HepG2 (cell line): Measurements from ENCODE around the gene CDC20B. TPM values are rescaled to one million over a fixed set of nuclear protein-coding genes. Genes with fewer than 3 reads are reported as not detected.
"Not testable (repeated sequence)": the region's sequence is repeated elsewhere in the genome, so short reads cannot be mapped to it uniquely, and the experiment has no call there.

ENCODE experiments used
- ATAC-seq: fragments of 200-7000 bp; cut with Tn5 transposase; 3 replicates; pipeline ENCODE4 v1.9.1; 2020; ENCODE audit warnings: mild to moderate bottlenecking, moderate library complexity
- BruUV-seq: library from RNA; stranded (reverse); fragments of 400-500 nt; replicated peaks from 2 replicates; lab custom pipeline; 2021; lab: Mats Ljungman, UMichigan
- CTCF ChIA-PET: fragments of 300-600 bp; formaldehyde crosslinking; extraction: SDS; loops from one replicate; lab custom pipeline; 2021; ENCODE audit warnings: low total read pairs, inconsistent platforms, low intra/inter-chr PET ratio; lab: Yijun Ruan, JAX
- POLR2A ChIA-PET: fragments of 350-600 bp; sonication (Branson Sonifier 250); formaldehyde crosslinking; loops from one replicate; lab custom pipeline; 2020; ENCODE audit warnings: antibody characterized with exemption, inconsistent platforms; lab: Yijun Ruan, JAX
- DNase-seq: peaks from one replicate; pipeline ENCODE4 v3.0.0-alpha.2; 2015; ENCODE audit warnings: low spot score
- FAIRE-seq: peaks from 3 replicates; lab custom pipeline; 2011; peaks lifted over from hg19 to GRCh38; lab: Jason Lieb, UNC
- H2AFZ ChIP-seq: one replicate; pipeline ENCODE4 v1.6.1; 2011; ENCODE audit warnings: low read length, inconsistent platforms
- H3K27ac ChIP-seq: fragments of 300-600 bp; 3 replicates; pipeline ENCODE4 v1.8.0; 2011; ENCODE audit warnings: mixed run types, mild to moderate bottlenecking, mixed read lengths, low read length, inconsistent platforms; ENCODE audit not compliant: insufficient read depth; ENCODE audit errors: extremely low read length
- H3K27me3 ChIP-seq, 2 experiments: fragments of 200-600 bp in 1 of 2; 2 replicates in 1 of 2; 3 replicates in 1 of 2; pipeline versions ENCODE4 v1.6.0 to v1.8.0; 2011; ENCODE audit warnings: low read length in 2 of 2, mild to moderate bottlenecking in 2 of 2, moderate library complexity in 2 of 2, inconsistent platforms in 1 of 2; ENCODE audit not compliant: insufficient read depth in 2 of 2, control insufficient read depth in 1 of 2
- H3K36me3 ChIP-seq, 2 experiments: fragments of 200-600 bp in 1 of 2; replicated peaks in 1 of 2; 2 replicates in 1 of 2; 3 replicates in 1 of 2; pipeline versions ENCODE4 v1.5.1 to v1.8.0; 2011; ENCODE audit warnings: low read length in 2 of 2, inconsistent platforms in 1 of 2; ENCODE audit not compliant: insufficient read depth in 2 of 2, control insufficient read depth in 1 of 2
- H3K4me1 ChIP-seq: 2 replicates; pipeline ENCODE4 v1.5.1; 2012; ENCODE audit warnings: low read length, inconsistent platforms; ENCODE audit not compliant: insufficient read depth
- H3K4me2 ChIP-seq: 2 replicates; pipeline ENCODE4 v1.6.0; 2011; ENCODE audit warnings: low read depth, low read length, inconsistent platforms
- H3K4me3 ChIP-seq, 3 experiments: fragments of 200-600 bp in 1 of 3; sonication (generic), shearing (Covaris generic) in 1 of 3; replicated peaks in 1 of 3; 2 replicates each; pipeline ENCODE4 v1.5.1; 2011 to 2016; ENCODE audit warnings: low read length in 3 of 3, inconsistent platforms in 2 of 3, low read depth in 2 of 3, mild to moderate bottlenecking in 2 of 3, control low read depth in 1 of 3, mixed read lengths in 1 of 3; ENCODE audit not compliant: insufficient read depth in 1 of 3
- H3K79me2 ChIP-seq: one replicate; pipeline ENCODE4 v1.6.1; 2011; ENCODE audit warnings: low read length, inconsistent platforms; ENCODE audit not compliant: insufficient read depth
- H3K9ac ChIP-seq: 2 replicates; pipeline ENCODE4 v1.6.0; 2011; ENCODE audit warnings: mild to moderate bottlenecking, low read depth, low read length, inconsistent platforms; ENCODE audit not compliant: insufficient read depth
- H3K9me3 ChIP-seq: 2 replicates; pipeline ENCODE4 v1.5.1; 2012; ENCODE audit warnings: mild to moderate bottlenecking, low read length
- H4K20me1 ChIP-seq: 2 replicates; pipeline ENCODE4 v1.6.0; 2011; ENCODE audit warnings: inconsistent platforms, mild to moderate bottlenecking, low read length, moderate library complexity; ENCODE audit not compliant: insufficient read depth
- EED ChIP-seq: sonication (generic); formaldehyde crosslinking; IDR thresholded peaks from 2 replicates; pipeline ENCODE4 v1.5.0; 2020; ENCODE audit warnings: mild to moderate bottlenecking, missing genetic modification reagents
- ELF1 ChIP-seq: sonication (generic); formaldehyde crosslinking; IDR thresholded peaks from 2 replicates; pipeline ENCODE4 v1.4.0; 2020; ENCODE audit warnings: missing genetic modification reagents
- FLYWCH1 ChIP-seq: sonication (generic); formaldehyde crosslinking; IDR thresholded peaks from 2 replicates; pipeline ENCODE4 v1.8.1; 2023; ENCODE audit warnings: mild to moderate bottlenecking, missing genetic modification reagents
- FOXK2 ChIP-seq: fragments of 450-650 bp; IDR thresholded peaks from 2 replicates; pipeline ENCODE4 v1.6.1; 2016
- KDM2A ChIP-seq: sonication (generic); formaldehyde crosslinking; IDR thresholded peaks from 2 replicates; pipeline ENCODE4 v1.4.0; 2020; ENCODE audit warnings: low read depth, missing genetic modification reagents, borderline replicate concordance
- KLF11 ChIP-seq: IDR thresholded peaks from 2 replicates; pipeline ENCODE4 v1.6.1; 2016; ENCODE audit warnings: missing compliant biosample characterization
- MIER2 ChIP-seq: IDR thresholded peaks from 2 replicates; pipeline ENCODE4 v1.6.1; 2016; ENCODE audit warnings: missing biosample characterization, missing genetic modification reagents
- NFKB2 ChIP-seq: sonication (generic); formaldehyde crosslinking; IDR thresholded peaks from 2 replicates; pipeline ENCODE4 v1.4.0; 2020; ENCODE audit warnings: missing genetic modification reagents, borderline replicate concordance
- PHF5A ChIP-seq: IDR thresholded peaks from one replicate; pipeline ENCODE4 v1.6.1; 2018; ENCODE audit warnings: low read depth, missing genetic modification reagents; ENCODE audit not compliant: unreplicated experiment
- RFXAP ChIP-seq: sonication (generic); formaldehyde crosslinking; IDR thresholded peaks from 2 replicates; pipeline ENCODE4 v1.4.0; 2020; ENCODE audit warnings: missing genetic modification reagents, borderline replicate concordance
- SIN3B ChIP-seq: fragments of 150-350 bp; IDR thresholded peaks from 2 replicates; pipeline ENCODE4 v1.6.1; 2014; ENCODE audit warnings: low read length
- TEF ChIP-seq: sonication (generic); formaldehyde crosslinking; IDR thresholded peaks from 2 replicates; pipeline ENCODE4 v1.5.0; 2020; ENCODE audit warnings: missing genetic modification reagents
- ZNF264 ChIP-seq: sonication (generic); formaldehyde crosslinking; IDR thresholded peaks from 2 replicates; pipeline ENCODE4 v1.4.0; 2020; ENCODE audit warnings: missing genetic modification reagents
- ZNF326 ChIP-seq: sonication (generic); formaldehyde crosslinking; IDR thresholded peaks from 2 replicates; pipeline ENCODE4 v1.4.0; 2020; ENCODE audit warnings: missing genetic modification reagents, borderline replicate concordance
- ZNF776 ChIP-seq: sonication (generic); formaldehyde crosslinking; IDR thresholded peaks from 2 replicates; pipeline ENCODE4 v1.4.0; 2020; ENCODE audit warnings: mild to moderate bottlenecking, missing genetic modification reagents
- ZNF777 ChIP-seq: sonication (generic); formaldehyde crosslinking; IDR thresholded peaks from 2 replicates; pipeline ENCODE4 v1.4.0; 2020; ENCODE audit warnings: missing genetic modification reagents
- WGBS: methylation state at CpG from one replicate; pipeline ENCODE4 v1.1.6; 2017; ENCODE audit warnings: low lambda C conversion rate; 5-methylcytosine and 5-hydroxymethylcytosine counted together
- in situ Hi-C: cut with HindIII; loops from 2 replicates; pipeline ENCODE4 v1.10.0; 2017; ENCODE audit warnings: low pct_unique_long_range_greater_than_20kb; ENCODE audit not compliant: extremely low pct_ligation_motif_present
- intact Hi-C: fragments of 100-400 bp; cut with micrococcal nuclease; formaldehyde crosslinking; loops from one replicate; pipeline ENCODE4 v1.10.0; 2022; ENCODE audit not compliant: unreplicated experiment
- polyA plus RNA-seq, 8 experiments: library from polyadenylated mRNA; depleted of rRNA in 3 of 8; stranded (reverse) in 7 of 8; unstranded in 1 of 8; fragments of >200 nt; fragmentation: Illumina TruSeq in 4 of 8; extraction: Trizol in 4 of 8; gene quantifications; 2 replicates each; pipeline versions ENCODE4 v1.2.1 to v1.2.3, GENCODE V29; 2011 to 2016; ENCODE audit warnings: low read depth in 4 of 8, missing spikeins in 1 of 8, mixed read lengths in 1 of 8; ENCODE audit not compliant: insufficient read depth in 1 of 8
- total RNA-seq, 5 experiments: library from RNA; depleted of rRNA; stranded (reverse); fragments of >200 nt; fragmentation: Illumina TruSeq; extraction: Trizol; gene quantifications; 2 replicates each; pipeline ENCODE4 v1.2.3, GENCODE V29; 2016; ENCODE audit warnings: low read depth in 1 of 5

Gene CDC20B
- total and polyA plus RNA-seq, 2 of the 13 experiments (the other 11 are each of a cell fraction or from before 2014, with no cell fraction given) = not detected

- BruUV-seq = no TSS peak
- no peak within 1 kb of the TSS for H3K4me3 ChIP-seq
- H3K27ac ChIP-seq = no peak within 1 kb of the TSS
- DNase-seq = no peak
- POLR2A ChIA-PET = no interaction called here
- H3K27me3 ChIP-seq = no peaks in the 10 kb centered on the region
- intact Hi-C loops (no loop called here), in situ Hi-C loops (no loop called here)
- no peak within 1 kb of the TSS for H3K9ac ChIP-seq
- H3K79me2 ChIP-seq = no peaks in the 10 kb centered on the region
- H3K9me3 ChIP-seq = no peaks in the 10 kb centered on the region
- H3K4me2 ChIP-seq = no peak within 1 kb of the TSS
- H3K36me3 ChIP-seq = no peaks in the 10 kb centered on the region
- ATAC-seq = no peak
- H2AFZ ChIP-seq = no peak within 1 kb of the TSS
- no peaks in the 10 kb centered on the region for H3K4me1 ChIP-seq
- WGBS = 0% methylated on average over 3 of the region's 3 CpGs
- CTCF ChIA-PET = no interaction called here
- no peaks in the 10 kb centered on the region for H4K20me1 ChIP-seq
- no peak for FAIRE-seq
- no peak for TF ChIP-seq PHF5A
- TF ChIP-seq ZNF264 = no peak
Observed at GRCh38 chr5:55102348-55102747, 70.6 kb downstream of the CDC20B start, which contains the start of gene GZMA. TSS of gene GZMA (plus strand) at chr5:55102646. CDS start at chr5:55102683, 37 bp downstream.

DNA sequence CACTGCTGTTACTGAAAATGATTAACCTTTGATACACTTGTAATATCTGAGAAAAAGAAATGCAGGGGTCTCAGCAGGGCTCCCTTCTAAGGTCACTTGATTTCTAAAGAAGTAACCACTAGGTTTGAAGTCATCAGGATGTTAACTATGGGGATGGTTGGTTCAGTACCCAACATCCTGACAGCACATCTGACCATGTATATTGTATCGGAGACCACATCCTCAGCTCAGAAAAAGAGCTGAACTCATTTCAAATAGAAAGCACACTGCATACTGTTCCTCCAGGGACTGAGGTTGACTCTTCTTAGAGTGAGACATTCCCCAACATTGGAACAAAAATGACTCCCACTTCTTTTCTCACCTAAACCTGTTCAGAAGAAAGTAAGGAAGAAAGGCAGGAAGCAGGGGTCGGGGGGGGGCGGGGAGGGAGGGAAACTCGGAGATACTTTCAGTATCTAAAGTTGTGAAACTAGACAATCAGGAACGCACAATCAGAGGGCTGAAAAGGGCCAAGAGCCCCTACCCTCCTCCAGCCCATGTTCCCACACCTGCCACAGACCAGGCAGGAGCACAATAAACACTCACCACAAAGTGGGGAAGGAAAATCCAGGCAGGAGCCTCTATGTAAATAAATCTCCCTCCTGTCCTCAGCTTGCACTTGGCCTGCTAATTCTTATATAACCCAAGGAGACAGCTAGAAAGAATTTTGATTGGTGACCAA lies 71.3 kb downstream of the CDC20B start:
- no peak for DNase-seq
- ChIA-PET POLR2A (no interaction called here), CTCF (no interaction called here)
- Histone ChIP-seq H3K9me3 (no peaks in the 10 kb centered on the region), H3K4me3 (no peak overlapping the region), H4K20me1 (no peaks in the 10 kb centered on the region), H3K27me3 (no peaks in the 10 kb centered on the region), H2AFZ (no peak overlapping the region), H3K79me2 (no peaks in the 10 kb centered on the region), H3K4me1 (no peaks in the 10 kb centered on the region), H3K4me2 (no peak overlapping the region), H3K36me3 (no peaks in the 10 kb centered on the region), H3K27ac (no peak overlapping the region), H3K9ac (no peak overlapping the region)
- no peak for FAIRE-seq
- BruUV-seq = no TSS peak
- 31% methylated on average over 5 of the region's 5 CpGs for WGBS
- intact Hi-C loops (no loop called here), in situ Hi-C loops (no loop called here)
- TF ChIP-seq EED (no peak), MIER2 (no peak), ZNF776 (CRISPR knock-in tag) (no peak), ZNF777 (CRISPR knock-in tag) (no peak), ELF1 (CRISPR knock-in tag) (no peak), NFKB2 (CRISPR knock-in tag) (no peak), RFXAP (CRISPR knock-in tag) (no peak), FOXK2 (no peak), SIN3B (no peak), ZNF326 (CRISPR knock-in tag) (no peak), TEF (no peak), KDM2A (CRISPR knock-in tag) (no peak), KLF11 (no peak), FLYWCH1 (CRISPR knock-in tag) (no peak)
- no peak for ATAC-seq

- H3K9me3 ChIP-seq, H3K9ac ChIP-seq, in situ Hi-C loops, FAIRE-seq, ATAC-seq, H2AFZ ChIP-seq, H3K27me3 ChIP-seq, H3K4me3 ChIP-seq, H3K4me2 ChIP-seq, POLR2A ChIA-PET, H3K79me2 ChIP-seq, H3K4me1 ChIP-seq, H4K20me1 ChIP-seq, DNase-seq, CTCF ChIA-PET, intact Hi-C loops, H3K36me3 ChIP-seq, BruUV-seq, H3K27ac ChIP-seq: not testable (repeated sequence)
Observed at GRCh38 chr5:55101148-55101547, 71.8 kb downstream of the CDC20B start.
